ENCODE measurements around the gene CYP27C1.

CYP27C1 gene

DNA sequence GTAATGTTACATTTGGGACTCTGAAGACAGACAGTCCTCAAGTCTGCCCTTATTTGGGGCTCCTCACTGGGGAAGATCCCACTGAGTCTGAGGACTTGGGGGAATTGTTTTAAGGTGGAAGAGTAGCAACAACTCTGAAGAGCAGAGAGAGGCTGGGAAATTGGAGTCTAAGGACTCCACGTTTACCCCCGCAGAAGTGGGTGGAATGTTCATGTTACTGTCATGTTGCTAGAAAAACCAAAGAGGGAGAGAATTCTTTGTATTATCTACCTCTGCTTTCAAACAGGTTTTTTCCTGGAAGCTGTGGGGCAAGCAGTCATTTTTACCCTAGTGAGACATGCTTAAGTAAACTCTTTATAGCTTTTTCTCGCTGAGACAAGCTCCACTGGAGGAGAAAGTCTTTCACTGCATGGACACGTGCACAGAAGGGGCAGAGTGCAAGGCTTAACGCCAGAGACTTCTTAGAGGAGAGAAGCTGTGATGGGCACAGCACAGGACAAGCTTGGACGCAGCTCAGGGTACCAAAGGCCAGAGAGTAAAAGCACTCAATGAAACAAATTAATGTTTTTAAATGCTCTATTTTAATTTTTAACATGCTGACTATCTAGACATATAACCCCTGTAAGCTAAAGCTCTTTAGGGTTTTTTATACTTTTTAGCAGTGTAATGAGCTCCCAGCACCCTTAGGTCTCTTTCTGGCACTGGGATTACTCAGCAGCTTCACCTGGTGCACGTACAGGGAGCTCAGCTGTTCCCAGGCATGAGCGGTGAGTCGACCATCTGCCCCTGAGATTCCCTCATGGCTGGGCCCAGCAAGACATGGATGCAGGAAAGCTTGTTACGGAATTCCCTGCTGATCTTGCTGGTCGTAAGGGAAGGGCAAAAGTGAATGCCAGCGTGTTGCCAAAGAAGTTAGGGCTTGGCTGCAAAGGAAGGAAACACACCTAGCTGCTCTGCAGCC lies 58.6 kb downstream of the CYP27C1 start:
- TF ChIP-seq, protein P1, sequence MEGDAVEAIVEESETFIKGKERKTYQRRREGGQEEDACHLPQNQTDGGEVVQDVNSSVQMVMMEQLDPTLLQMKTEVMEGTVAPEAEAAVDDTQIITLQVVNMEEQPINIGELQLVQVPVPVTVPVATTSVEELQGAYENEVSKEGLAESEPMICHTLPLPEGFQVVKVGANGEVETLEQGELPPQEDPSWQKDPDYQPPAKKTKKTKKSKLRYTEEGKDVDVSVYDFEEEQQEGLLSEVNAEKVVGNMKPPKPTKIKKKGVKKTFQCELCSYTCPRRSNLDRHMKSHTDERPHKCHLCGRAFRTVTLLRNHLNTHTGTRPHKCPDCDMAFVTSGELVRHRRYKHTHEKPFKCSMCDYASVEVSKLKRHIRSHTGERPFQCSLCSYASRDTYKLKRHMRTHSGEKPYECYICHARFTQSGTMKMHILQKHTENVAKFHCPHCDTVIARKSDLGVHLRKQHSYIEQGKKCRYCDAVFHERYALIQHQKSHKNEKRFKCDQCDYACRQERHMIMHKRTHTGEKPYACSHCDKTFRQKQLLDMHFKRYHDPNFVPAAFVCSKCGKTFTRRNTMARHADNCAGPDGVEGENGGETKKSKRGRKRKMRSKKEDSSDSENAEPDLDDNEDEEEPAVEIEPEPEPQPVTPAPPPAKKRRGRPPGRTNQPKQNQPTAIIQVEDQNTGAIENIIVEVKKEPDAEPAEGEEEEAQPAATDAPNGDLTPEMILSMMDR (IDR thresholded peaks at IDR 0.05) = no peak

DNA sequence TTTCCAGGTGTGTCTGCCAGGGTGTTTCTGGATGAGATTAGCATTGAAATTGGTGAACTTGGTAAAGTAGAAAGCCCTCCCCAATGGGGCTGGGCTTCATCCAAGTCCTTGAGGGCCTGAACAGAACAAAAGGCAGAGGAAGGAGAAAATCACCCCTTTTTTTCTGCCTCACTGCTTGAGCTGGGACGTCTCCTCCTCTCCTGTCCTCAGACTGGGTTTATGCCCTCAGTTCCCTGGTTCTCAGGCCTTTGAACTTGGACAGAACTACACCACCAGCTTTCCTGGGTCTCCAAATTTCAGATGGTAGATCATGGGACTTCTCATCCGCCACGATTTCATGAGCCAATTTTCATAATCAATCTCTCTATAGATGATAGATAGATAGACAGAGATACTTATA lies 59.4 kb downstream of the CYP27C1 start:
- TF ChIP-seq, protein P1 (IDR thresholded peaks at IDR 0.05) = no peak

DNA sequence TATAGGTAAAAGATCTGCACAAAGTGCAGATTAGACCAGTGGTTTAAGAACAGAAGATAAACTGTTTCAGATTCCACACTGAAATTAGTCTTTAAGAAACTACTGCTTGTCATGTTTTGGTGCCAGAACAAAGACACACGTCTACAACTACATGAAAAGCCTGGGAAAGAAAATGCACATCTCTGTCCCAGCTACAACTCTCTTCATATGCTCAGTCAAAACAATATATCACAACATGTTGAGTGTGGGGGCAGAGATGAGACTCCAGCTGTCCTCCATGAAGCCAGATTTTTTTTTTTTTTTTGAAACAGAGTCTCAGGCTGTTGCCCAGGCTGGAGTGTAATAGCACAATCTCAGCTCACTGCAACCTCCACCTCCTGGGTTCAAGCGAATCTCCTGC lies 60.6 kb downstream of the CYP27C1 start:
- TF ChIP-seq, protein P1 (IDR thresholded peaks at IDR 0.05) = no peak

DNA sequence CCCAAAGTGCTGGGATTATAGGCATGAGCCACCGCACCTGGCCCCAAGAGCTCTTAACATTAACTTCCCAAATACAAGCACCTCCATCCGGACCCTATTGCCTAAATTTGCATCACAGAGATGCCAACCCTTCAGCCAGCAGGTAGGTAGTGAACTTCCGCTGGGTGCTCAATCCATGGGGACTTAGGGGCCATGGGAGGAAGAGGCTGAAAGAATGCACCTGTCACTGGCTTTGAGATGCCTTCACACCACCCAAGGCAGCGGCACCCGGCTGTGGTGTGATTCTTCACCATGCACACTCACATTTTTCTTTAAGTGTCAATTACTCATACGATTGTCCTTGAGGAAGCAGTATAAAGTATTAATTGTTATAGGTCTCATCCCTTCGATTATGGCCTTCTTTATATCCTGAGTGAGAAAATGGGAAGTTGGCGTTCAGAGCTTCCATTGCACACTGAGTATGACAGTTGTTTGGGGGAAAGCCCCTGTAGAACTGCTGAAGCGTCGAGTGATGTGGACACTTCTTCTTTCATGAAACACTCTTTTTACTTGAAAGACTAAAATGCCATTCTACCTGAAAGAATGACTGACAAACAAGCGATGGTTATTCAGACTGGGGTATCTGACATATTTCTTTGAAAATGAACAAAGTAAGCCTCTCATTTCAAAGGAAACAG lies 61.3 kb downstream of the CYP27C1 start:
- TF ChIP-seq, protein P1 (IDR thresholded peaks at IDR 0.05) = no peak

DNA sequence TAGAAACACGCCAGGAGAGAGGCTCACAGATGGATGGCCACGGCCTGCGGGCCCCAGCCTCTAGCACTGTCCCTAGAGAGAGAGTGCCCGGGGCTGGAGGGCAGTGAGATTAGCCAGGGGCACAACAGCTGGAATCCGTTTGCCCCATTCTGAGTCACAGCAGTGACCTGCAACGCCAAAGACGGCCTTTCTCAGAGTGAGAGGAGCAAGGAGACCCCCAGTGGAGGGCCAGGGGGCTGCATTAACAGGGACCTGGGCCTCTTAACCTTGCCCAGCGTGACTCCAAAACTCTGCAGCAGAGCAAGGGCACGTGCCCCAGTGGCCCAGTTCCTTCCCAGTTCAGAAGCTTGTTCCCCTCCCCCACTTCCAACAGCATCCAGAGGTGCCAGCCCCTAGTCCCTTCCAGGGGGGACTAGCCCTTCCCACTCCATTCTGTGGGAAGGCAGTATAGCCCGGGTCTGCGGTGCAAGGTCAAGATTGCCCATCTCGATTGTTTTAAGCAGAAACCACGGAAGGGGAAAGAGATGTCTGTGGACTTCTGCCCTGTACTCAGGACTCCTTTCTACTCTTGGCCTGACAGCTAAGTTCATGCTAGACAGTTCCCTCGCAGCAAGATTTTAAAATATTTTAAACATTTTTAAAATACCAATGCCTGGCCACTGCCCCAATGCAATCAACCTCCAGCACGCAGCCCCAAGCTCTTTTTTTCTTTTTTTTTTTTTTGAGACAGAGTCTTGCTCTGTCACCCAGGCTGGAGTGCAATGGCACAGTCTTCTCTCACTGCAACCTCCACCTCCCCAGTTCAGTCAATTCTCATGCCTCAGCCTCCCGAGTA lies 62.2 kb downstream of the CYP27C1 start:
- TF ChIP-seq, protein P1 (IDR thresholded peaks at IDR 0.05) = no peak

DNA sequence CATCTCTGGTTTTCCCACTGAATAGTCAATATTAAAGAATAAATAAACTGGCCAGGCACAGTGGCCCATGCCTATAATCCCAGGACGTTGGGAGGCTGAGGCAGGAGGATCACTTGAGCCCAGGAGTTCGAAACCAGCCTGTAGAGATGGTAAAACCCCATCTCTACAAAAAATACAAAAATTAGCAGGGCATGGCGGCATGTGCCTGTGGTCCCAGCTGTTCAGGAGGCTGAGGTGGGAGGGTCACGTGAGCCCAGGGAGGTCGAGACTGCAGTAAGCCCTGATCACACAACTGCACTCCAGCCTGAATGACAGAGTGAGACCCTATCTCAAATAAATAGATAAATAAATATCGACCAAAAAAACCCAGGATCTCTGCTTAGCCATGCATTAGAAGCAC lies 63.0 kb downstream of the CYP27C1 start:
- TF ChIP-seq, protein P1 (IDR thresholded peaks at IDR 0.05) = no peak

DNA sequence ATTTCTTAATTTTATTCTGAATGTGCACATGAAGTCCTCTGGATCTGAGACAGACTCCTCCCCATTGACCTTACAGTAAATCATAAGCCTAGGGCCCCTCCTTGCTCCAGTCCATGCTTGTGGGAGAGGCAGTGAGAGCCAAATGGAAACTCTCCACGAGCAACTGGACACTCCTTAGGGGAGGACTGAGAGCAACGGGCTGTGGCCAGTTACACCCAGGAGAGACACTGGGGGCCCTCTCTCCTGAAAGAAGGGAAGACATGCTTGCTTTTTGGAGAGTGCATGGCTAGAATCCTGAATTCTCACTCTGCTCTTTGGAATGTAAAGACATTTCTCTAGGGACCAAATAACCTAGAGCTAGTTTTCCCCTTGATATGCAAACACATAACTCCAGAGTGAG lies 64.2 kb downstream of the CYP27C1 start:
- TF ChIP-seq, protein P1 (IDR thresholded peaks at IDR 0.05) = no peak
